ENCODE data around the gene LRBA. TPM values are rescaled to one million over a fixed set of nuclear protein-coding genes. Genes with fewer than 3 reads are reported as not detected.

The LRBA gene
- total RNA-seq, 2 donors from 2014 or later, result 76.3 to 86.9 TPM

DNA sequence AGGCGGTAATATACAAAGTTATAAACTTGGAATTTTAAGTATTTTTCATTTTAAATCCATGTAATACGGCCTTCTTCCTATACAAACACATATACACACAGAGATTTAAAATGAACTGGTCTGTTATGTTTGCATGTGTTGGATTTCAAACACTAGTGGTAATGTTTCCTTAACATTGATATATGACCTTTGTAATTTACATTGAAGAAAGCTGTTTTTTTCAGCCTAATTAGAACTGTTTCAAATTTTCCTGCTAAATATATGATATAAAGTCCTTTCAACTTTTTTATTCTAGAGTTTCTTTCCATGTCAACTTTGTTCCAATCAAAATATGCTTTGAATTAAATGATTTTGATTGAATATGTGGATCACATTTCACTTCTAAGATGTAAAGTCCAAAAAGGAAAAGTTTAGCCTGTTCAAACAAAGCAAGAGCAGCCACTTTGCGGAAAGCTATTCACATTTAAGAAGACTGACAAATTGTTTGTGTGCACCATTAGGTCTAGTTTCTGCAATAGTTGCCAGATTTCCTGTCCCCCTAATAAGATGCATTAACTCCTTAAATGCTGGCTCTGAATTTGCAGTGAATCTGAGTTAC is 659.1 kb downstream of the LRBA start:
- H3K9me3 ChIP-seq (ENCODE audit: control insufficient read depth, low read length, poor library complexity, severe bottlenecking), result no peaks in the 10 kb centered on the region
- Mint-ChIP-seq H3K4me1 (peaks cover 5% of the 10 kb centered on the region), H3K4me3 (no peak overlapping the region), H3K27me3 (no peaks in the 10 kb centered on the region), H3K27ac (no peak overlapping the region), H3K36me3 (ENCODE audit: low read depth) (peaks cover 2% of the 10 kb centered on the region)
- DNase-seq, result no peak
- no peak for ATAC-seq

DNA sequence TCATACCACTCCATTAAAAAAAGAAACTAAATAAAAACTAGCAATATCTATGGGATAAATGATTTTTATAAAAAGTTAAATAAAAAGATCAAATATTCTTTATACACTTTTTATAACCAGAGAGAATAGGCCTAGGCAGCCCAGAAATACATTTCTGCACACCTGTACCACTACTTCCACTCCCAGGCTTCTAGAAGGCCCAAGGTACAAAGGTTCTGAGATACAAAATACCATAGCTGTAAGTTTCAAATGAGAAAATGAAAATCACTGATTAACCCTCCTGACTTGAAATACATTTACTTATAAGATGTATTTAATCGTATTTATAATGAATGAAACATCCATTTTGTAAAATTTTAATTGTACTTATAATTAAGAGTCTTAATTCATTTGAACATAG is 659.7 kb downstream of the LRBA start:
- Mint-ChIP-seq H3K4me3 (no peak overlapping the region), H3K36me3 (ENCODE audit: low read depth) (peaks cover 2% of the 10 kb centered on the region), H3K4me1 (peaks cover 5% of the 10 kb centered on the region), H3K27me3 (no peaks in the 10 kb centered on the region), H3K27ac (no peak overlapping the region)
- ATAC-seq (no peak), DNase-seq (no peak)
- H3K9me3 ChIP-seq (ENCODE audit: control insufficient read depth, low read length, poor library complexity, severe bottlenecking), result no peaks in the 10 kb centered on the region

DNA sequence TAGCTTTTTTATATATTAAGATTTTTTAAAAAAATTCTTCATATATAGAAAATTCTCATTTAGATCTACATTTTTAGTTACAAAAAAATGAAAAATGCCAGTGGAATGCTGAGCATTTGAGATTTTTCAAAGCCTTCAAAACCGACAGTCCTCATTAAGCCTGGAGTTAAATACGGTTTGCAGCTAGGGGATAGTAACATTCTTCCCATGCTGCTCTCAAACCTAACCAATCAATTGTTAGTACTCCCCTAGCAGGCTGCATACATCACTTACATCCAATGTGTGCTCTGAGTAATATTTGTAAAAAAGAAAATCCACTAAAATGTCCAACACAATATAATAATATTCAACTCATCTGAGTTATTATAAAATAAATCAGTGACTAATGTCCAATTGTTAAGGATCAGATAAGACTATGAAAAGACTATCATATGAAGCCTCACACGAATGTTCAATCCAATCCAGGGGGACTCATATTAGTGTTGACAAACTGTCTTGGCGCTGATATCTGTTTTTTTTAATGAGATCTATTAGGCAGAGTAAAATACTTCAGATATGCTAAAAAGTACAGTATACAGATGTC is 660.8 kb downstream of the LRBA start:
- Mint-ChIP-seq H3K27me3 (no peaks in the 10 kb centered on the region), H3K36me3 (ENCODE audit: low read depth) (peaks cover 2% of the 10 kb centered on the region), H3K4me3 (no peak overlapping the region), H3K4me1 (peaks cover 5% of the 10 kb centered on the region), H3K27ac (no peak overlapping the region)
- no peaks in the 10 kb centered on the region for H3K9me3 ChIP-seq (ENCODE audit: control insufficient read depth, low read length, poor library complexity, severe bottlenecking)
- no peak for DNase-seq
- no peak for ATAC-seq

- H3K4me3 Mint-ChIP-seq, result no peak overlapping the region
- H3K27ac Mint-ChIP-seq, result no peak overlapping the region
- DNase-seq (no peak), ATAC-seq (no peak)
- H3K4me1 Mint-ChIP-seq, result peaks cover 7% of the 10 kb centered on the region
- peaks cover 8% of the 10 kb centered on the region for H3K36me3 Mint-ChIP-seq (ENCODE audit: low read depth)
- H3K27me3 Mint-ChIP-seq, result no peaks in the 10 kb centered on the region
- no peaks in the 10 kb centered on the region for H3K9me3 ChIP-seq (ENCODE audit: control insufficient read depth, low read length, poor library complexity, severe bottlenecking)
These were observed 667.0 kb downstream of the LRBA start for GRCh38 chr4:150348079-150348478.

GRCh38 chr4:150345207-150345744 is 669.8 kb downstream of the LRBA start:
- peaks cover 7% of the 10 kb centered on the region for H3K4me1 Mint-ChIP-seq
- DNase-seq, result no peak
- H3K36me3 Mint-ChIP-seq (ENCODE audit: low read depth), result peaks cover 14% of the 10 kb centered on the region
- no peak for ATAC-seq
- no peak overlapping the region for H3K4me3 Mint-ChIP-seq
- H3K27me3 Mint-ChIP-seq, result no peaks in the 10 kb centered on the region
- H3K27ac Mint-ChIP-seq, result no peak overlapping the region
- H3K9me3 ChIP-seq (ENCODE audit: control insufficient read depth, low read length, poor library complexity, severe bottlenecking), result no peaks in the 10 kb centered on the region

DNA sequence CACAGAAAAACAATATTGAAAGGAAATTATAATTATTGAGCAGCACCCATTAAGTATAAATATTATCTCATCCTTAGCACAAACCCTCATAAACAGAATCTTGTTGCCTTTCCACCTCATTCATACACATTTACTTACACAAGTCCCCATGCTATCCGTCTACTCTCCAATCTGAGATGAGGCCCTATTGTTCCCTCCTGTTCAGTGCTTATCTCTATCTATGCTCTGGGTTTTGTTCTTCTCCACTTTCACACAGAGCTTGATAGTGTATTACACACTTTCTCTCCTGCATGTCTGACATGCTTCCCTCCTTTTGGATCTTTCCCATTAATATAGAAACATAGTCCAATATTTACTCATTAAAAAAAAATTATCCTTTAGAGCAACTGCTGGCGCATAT is 671.3 kb downstream of the LRBA start:
- H3K27me3 Mint-ChIP-seq, result no peaks in the 10 kb centered on the region

DNA sequence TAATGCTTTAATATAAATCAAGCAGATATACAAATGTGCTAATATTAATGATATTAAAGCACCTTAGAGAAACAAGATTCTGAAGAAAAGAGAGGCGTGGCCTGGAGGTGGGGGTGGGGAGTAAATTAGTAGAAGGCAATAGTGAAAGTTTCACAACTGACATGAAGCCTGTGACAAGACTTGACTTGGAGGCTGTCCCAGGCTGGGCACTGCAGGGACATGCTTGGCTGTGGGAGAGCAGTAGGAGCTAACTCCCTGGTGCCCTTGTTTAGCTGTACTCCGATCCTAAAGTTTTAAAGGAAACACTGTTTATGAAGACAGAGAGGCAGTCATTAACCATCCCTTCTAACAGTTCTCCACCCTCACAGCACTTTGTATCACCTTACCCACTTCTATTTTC is 672.1 kb downstream of the LRBA start:
- Mint-ChIP-seq H3K36me3 (ENCODE audit: low read depth) (peaks cover 14% of the 10 kb centered on the region), H3K27ac (peak overlapping the region; percentile 3), H3K4me3 (no peak overlapping the region), H3K27me3 (no peaks in the 10 kb centered on the region), H3K4me1 (peaks cover 9% of the 10 kb centered on the region)
- H3K9me3 ChIP-seq (ENCODE audit: control insufficient read depth, low read length, poor library complexity, severe bottlenecking), result no peaks in the 10 kb centered on the region
- DNase-seq (no peak), ATAC-seq (no peak)

More for the DNA sequence above, 671.3 kb downstream of the LRBA start:
- H3K4me3 Mint-ChIP-seq, result no peak overlapping the region
- H3K9me3 ChIP-seq (ENCODE audit: control insufficient read depth, low read length, poor library complexity, severe bottlenecking), result no peaks in the 10 kb centered on the region
- H3K36me3 Mint-ChIP-seq (ENCODE audit: low read depth), result peaks cover 14% of the 10 kb centered on the region
- DNase-seq (no peak), ATAC-seq (no peak)
- peak overlapping the region; percentile 3 for H3K27ac Mint-ChIP-seq
- H3K4me1 Mint-ChIP-seq, result peaks cover 7% of the 10 kb centered on the region

- no peaks in the 10 kb centered on the region for H3K9me3 ChIP-seq (ENCODE audit: control insufficient read depth, low read length, poor library complexity, severe bottlenecking)
- Mint-ChIP-seq H3K27me3 (no peaks in the 10 kb centered on the region), H3K27ac (no peak overlapping the region), H3K36me3 (ENCODE audit: low read depth) (peaks cover 9% of the 10 kb centered on the region), H3K4me3 (no peak overlapping the region), H3K4me1 (peaks cover 2% of the 10 kb centered on the region)
- no peak for ATAC-seq
- no peak for DNase-seq
These were observed 677.4 kb downstream of the LRBA start for GRCh38 chr4:150337734-150338133.

GRCh38 chr4:150336676-150337412 is 678.2 kb downstream of the LRBA start:
- H3K9me3 ChIP-seq (ENCODE audit: control insufficient read depth, low read length, poor library complexity, severe bottlenecking), result no peaks in the 10 kb centered on the region
- H3K27me3 Mint-ChIP-seq, result no peaks in the 10 kb centered on the region
- no peak overlapping the region for H3K27ac Mint-ChIP-seq
- peaks cover 2% of the 10 kb centered on the region for H3K4me1 Mint-ChIP-seq
- no peak overlapping the region for H3K4me3 Mint-ChIP-seq
- H3K36me3 Mint-ChIP-seq (ENCODE audit: low read depth), result peaks cover 9% of the 10 kb centered on the region
- ATAC-seq (no peak), DNase-seq (no peak)

GRCh38 chr4:150332961-150333360 is 682.1 kb downstream of the LRBA start:
- ATAC-seq (no peak), DNase-seq (no peak)
- no peaks in the 10 kb centered on the region for H3K9me3 ChIP-seq (ENCODE audit: control insufficient read depth, low read length, poor library complexity, severe bottlenecking)
- Mint-ChIP-seq H3K27ac (no peak overlapping the region), H3K27me3 (no peaks in the 10 kb centered on the region), H3K36me3 (ENCODE audit: low read depth) (peaks cover 3% of the 10 kb centered on the region), H3K4me3 (no peak overlapping the region), H3K4me1 (peaks cover 3% of the 10 kb centered on the region)

DNA sequence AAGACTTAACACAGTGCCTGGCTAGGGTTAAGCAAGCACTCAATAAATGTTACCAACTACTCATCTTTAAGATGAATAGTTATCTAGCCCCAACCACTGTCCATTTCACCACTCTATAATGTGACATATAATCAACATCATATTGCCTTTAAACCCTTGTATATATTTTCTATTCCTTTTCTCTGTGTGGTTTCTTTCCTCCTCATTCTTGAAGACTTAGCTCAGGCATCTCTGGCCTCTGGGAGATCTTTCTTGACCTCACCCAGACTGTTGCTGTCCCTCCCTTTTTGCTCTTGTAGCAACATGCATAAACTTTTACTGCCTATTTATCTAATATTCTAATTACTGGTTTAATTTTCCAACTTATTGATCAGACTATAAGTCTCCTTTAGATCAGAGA is 683.0 kb downstream of the LRBA start:
- no peak for ATAC-seq
- Mint-ChIP-seq H3K4me3 (no peak overlapping the region), H3K36me3 (ENCODE audit: low read depth) (no peaks in the 10 kb centered on the region), H3K27ac (no peak overlapping the region), H3K27me3 (no peaks in the 10 kb centered on the region), H3K4me1 (peaks cover 5% of the 10 kb centered on the region)
- DNase-seq, result no peak
- no peaks in the 10 kb centered on the region for H3K9me3 ChIP-seq (ENCODE audit: control insufficient read depth, low read length, poor library complexity, severe bottlenecking)

DNA sequence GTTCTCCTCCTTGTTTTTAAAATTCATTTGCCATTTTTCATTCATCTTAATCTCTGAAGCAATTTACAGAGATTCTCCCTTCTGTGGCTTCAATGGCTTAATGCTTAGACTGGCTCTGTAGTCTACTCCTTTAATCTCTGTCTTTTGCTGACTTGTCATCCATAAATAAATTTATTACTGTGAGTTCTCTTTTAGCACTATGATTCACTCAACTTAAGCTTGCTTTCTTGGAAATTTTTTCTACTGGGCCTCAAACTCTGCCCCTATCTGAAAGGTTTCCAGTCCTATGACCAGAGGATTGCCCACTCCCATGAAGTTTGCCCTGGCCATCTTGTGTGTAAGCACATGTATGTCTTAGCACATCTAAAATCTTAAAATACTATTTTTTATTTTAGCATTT is 685.7 kb downstream of the LRBA start:
- DNase-seq (no peak), ATAC-seq (no peak)
- Mint-ChIP-seq H3K4me3 (no peak overlapping the region), H3K36me3 (ENCODE audit: low read depth) (peaks cover 4% of the 10 kb centered on the region), H3K27me3 (no peaks in the 10 kb centered on the region), H3K27ac (no peak overlapping the region), H3K4me1 (peaks cover 8% of the 10 kb centered on the region)
- H3K9me3 ChIP-seq (ENCODE audit: control insufficient read depth, low read length, poor library complexity, severe bottlenecking), result no peaks in the 10 kb centered on the region

GRCh38 chr4:150328496-150328895 is 686.6 kb downstream of the LRBA start:
- no peaks in the 10 kb centered on the region for H3K9me3 ChIP-seq (ENCODE audit: control insufficient read depth, low read length, poor library complexity, severe bottlenecking)
- H3K4me3 Mint-ChIP-seq, result no peak overlapping the region
- H3K36me3 Mint-ChIP-seq (ENCODE audit: low read depth), result peaks cover 6% of the 10 kb centered on the region
- no peak overlapping the region for H3K27ac Mint-ChIP-seq
- no peak for DNase-seq
- ATAC-seq, result no peak
- no peaks in the 10 kb centered on the region for H3K27me3 Mint-ChIP-seq
- H3K4me1 Mint-ChIP-seq, result peaks cover 8% of the 10 kb centered on the region

Data from T-helper 17 cell (primary cell).